GM21367 (cell line): Measurements from ENCODE around the gene FLNC.

ENCODE experiments used
- ATAC-seq: cut with Tn5 transposase; IDR thresholded peaks from one replicate; pipeline ENCODE4 v1.9.1; 2021; ENCODE audit not compliant: unreplicated experiment

The FLNC gene

GRCh38 chr7:128888039-128888755 lies 58.0 kb downstream of the FLNC start:
- no peak for ATAC-seq

GRCh38 chr7:128888756-128889095 lies 58.5 kb downstream of the FLNC start:
- no peak for ATAC-seq

DNA sequence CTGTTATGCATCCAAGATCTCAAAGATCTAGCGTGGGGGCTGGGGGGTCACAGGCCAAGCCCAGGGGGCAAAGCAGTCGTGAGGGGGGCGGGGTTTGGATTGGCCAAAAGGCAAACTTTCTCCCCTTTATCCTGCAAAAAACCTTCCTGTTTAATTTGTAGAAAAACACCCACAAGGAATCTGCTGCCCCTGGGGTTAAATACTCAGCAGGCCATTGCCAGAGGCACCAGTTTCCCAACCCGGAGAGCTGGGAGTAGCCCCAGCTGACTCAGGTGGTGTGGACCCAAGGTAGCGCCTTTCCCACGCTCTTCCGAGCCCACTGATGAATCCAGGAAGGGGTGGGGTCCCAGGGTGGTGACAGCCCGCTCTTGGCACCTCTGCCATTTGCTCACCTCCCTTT lies 58.9 kb downstream of the FLNC start:
- ATAC-seq = no peak

GRCh38 chr7:128890306-128891109 lies 60.3 kb downstream of the FLNC start:
- no peak for ATAC-seq

GRCh38 chr7:128891110-128891941 lies 61.1 kb downstream of the FLNC start:
- no peak for ATAC-seq

DNA sequence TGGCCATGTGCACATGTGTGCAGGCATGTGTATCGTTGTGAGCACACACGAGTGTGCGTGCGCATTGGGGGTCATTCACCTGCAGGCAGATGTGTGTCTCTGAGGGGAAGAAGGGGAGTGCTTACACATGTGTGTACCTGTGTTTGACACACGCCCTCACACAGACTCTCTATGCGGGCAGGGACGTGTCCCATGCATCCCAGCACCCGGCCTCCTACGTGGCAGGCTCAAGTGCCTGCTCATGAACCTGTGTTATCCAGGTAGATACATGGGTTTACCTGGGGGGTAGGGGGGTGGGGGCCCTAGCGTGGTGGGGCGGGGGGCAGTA lies 61.7 kb downstream of the FLNC start:
- no peak for ATAC-seq

- no peak for ATAC-seq
Measured at GRCh38 chr7:128892521-128893250, 62.5 kb downstream of the FLNC start.

DNA sequence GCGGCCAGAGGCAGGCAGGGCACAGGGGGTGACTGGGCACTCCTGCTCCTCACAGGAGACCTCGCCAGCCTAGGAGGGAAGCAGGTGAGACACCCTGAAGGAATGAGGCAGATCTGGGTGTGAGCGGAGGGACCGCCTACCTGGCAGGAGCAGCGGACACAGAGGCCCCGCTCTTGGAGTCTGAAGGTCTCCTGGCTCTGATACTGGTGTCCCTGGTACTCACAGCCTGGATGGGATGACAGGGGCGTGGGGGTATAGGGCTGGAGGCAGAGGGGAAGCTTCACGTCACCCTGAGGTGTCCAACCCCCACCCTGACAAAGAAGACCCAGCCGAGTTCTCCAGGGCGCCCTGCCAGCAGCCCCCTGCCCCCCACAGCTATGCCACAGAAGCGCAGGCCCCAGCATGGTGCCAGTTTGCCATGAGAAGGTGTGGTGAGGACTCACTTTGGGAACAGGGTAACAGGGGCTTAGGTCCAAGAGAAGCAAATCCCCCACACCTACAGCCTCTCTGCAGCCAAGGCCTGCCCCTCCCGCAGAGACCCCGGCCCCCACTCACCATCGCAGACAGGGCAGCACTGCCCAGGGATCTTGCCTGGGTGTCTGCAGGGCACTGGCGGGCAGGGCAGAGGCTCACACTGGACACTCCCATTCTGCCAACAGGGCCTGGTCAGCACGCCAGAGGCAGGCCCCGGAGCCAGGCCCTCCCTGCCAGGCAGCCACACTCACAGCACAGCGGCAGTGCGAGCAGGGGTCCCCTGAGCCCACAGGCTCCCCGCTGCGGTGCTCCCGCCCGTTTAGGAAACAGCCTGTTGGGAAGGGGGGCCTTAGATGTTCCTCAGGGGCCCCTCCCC lies 63.3 kb downstream of the FLNC start:
- ATAC-seq = no peak

DNA sequence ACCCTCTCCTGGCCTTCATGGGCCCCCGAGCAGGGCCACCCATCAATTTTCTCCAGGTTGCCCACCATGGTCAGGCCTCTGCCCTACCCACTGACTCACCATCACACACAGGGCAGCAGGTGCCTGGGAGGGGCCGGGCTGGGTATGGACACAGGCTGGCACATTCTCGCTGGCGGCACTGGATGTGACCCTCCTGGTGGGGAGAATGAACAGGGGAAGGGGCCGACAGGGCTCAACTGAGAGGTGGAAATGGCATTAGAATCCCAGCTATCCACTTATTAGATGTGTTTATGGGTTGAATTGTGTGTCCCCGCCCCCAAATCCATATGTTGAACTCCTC lies 63.9 kb downstream of the FLNC start:
- ATAC-seq = no peak

- no peak for ATAC-seq
Measured at GRCh38 chr7:128895320-128895719, 65.1 kb downstream of the FLNC start.

GRCh38 chr7:128899392-128899791 lies 69.2 kb downstream of the FLNC start:
- ATAC-seq = no peak

DNA sequence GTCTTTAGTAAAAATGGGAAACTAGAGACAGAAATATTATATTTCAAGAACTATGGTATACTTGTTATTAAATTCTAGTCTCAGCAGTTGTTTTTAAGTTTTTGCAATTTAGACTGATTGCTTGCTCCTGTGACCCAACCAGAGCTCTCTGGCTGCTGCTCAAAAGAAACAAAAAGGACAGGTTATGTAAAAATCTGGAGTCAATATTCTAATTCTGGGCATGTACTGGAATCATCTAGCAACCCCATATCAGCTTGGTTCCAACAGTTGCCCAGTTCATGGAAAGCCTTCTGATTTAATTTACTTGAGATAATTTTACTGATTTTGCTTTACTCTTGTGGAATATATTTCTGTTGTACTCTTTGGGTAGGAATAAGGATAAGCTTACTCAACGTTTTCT lies 70.0 kb downstream of the FLNC start:
- no peak for ATAC-seq

- no peak for ATAC-seq
Measured at GRCh38 chr7:128902761-128903585, 72.8 kb downstream of the FLNC start.

DNA sequence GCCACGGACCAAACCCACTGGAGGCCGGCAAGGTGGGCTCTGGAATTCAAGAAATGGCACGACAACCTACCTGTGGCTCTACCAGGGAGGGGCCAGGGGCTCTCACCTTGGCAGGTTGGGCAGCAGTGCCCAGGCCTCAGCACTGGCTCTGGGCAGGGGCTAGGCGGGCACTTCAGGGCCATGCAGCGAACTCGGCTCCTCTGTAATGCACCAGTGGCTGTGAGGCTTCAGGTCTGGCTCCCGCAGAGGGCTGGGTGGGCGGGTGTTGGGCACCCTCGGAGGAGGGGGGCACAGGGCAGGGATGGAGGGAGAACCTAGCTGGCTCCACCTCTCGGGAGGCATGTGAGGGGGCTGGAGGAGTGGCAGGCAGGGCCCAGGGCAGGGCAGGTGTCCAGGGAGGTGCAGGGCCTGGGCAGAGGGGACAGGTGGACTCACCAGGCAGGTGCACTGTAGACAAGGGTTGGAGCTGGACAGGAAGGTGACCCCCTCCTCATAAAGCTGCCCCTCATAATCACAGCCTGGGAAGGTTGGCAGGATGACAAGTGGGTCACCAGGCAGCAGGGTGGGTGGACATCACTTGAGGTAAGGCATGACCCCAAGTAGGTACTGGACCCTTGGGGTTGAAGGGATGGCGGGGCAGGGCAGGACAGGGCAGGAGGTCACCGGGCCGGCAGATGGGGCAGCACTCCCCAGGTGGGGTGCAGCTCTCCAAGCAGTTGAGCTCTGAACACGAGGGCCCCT lies 73.6 kb downstream of the FLNC start:
- no peak for ATAC-seq

DNA sequence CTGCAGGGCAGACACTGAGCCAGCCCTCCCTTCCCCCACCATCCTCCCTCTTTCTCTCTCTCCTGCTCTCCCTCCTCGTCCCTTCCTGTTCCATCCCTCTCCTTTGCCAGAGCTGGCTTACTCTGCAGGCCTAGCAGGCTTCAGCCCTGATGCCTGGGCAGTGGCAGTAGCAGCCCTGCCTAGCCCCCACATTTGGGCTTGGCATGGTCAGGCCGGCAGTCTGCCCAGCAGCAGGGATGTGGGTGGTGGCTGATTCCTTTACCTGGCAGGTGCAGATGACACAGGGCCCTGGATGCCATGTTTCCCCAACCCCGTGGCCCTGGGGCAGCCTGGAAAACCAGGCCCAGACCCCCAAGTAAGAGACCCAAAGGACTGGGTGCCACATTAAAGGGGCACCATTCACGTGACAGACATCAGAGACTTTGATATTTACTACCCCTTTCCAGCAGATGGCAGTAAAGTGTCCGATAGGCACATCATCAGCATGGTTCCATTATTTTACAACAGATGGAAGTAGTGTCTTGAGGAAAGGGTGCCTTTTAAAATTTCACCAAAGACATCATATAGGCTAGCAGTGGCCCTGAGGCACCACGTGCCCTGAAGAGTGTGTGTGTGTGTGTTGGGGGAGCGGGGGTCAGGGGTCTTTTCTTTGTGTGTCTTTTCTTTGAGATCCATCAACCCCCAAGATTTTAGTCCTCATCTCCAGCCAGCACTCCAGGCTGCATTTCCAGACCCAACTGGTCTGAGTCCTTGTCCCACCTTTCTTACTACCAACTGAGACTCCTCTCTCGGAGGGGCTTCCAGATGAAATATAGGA lies 74.4 kb downstream of the FLNC start:
- ATAC-seq = no peak

DNA sequence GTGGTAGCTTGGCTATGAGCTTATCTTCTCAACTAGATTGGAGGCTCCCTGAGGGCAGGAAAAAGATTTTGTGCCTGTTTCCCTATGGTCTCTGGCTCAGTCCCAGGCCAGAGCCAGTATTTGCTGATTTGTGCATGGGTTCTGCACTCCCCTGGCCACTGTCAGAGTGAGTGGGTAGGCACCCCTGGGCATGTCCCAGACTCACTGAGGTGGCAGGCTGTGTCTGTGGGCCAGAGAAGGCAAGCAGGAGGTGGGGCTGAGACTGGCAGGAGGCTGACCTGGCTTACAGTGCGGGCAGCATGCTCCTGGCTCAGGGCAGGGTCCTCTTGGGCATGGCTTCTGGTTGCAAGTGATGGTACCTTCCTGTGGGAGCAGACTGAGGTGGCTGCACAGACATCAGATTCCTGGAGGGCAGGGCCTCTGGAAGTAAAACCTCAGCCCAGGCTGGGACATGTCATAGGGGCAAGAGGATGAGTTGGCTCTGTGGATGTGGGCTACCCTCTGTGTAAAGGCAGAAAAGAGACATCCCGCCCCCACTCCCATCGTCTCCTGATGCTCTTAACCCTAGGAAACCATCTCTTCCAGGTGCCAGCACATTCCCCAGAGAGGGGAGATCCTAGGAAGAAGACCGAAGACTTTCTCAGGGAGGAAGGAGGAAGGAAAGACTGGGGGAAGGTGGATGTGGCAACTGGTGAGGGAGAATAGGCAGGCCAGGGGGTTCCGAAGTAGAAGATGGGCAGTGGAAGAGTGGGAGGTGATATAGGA lies 76.0 kb downstream of the FLNC start:
- no peak for ATAC-seq
